GM03348 (cell line): Measurements from ENCODE around the gene TBC1D8.

Experiments used
- DNase-seq: peaks from one replicate; pipeline ENCODE4 v3.0.0; 2012; ENCODE audit warnings: low spot score

TBC1D8 gene

GRCh38 chr2:100976645-100977391, 174.4 kb downstream of the TBC1D8 start:
- DNase-seq = no peak

- no peak for DNase-seq
Measured at GRCh38 chr2:100976061-100976460, 175.1 kb downstream of the TBC1D8 start.

- no peak for DNase-seq
Measured at GRCh38 chr2:100975521-100975785, 175.7 kb downstream of the TBC1D8 start.

GRCh38 chr2:100974712-100975520, 176.3 kb downstream of the TBC1D8 start:
- no peak for DNase-seq

- DNase-seq = no peak
Measured at GRCh38 chr2:100972452-100972851, 178.7 kb downstream of the TBC1D8 start.

- no peak for DNase-seq
Measured at GRCh38 chr2:100971221-100971620, 180.0 kb downstream of the TBC1D8 start.

GRCh38 chr2:100969998-100970397, 181.2 kb downstream of the TBC1D8 start:
- no peak for DNase-seq

- DNase-seq = no peak
Measured at GRCh38 chr2:100968146-100969145, 182.7 kb downstream of the TBC1D8 start.

- no peak for DNase-seq
Measured at GRCh38 chr2:100967716-100968115, 183.5 kb downstream of the TBC1D8 start.

- no peak for DNase-seq
Measured at GRCh38 chr2:100965596-100965995, 185.6 kb downstream of the TBC1D8 start.

GRCh38 chr2:100964681-100965169, 186.5 kb downstream of the TBC1D8 start:
- peak; percentile 53 for DNase-seq

GRCh38 chr2:100964222-100964621, 187.0 kb downstream of the TBC1D8 start:
- DNase-seq = no peak

GRCh38 chr2:100963026-100963375, 188.2 kb downstream of the TBC1D8 start:
- DNase-seq = no peak

GRCh38 chr2:100962366-100963025, 188.7 kb downstream of the TBC1D8 start:
- DNase-seq = no peak

- no peak for DNase-seq
Measured at GRCh38 chr2:100960688-100961087, 190.5 kb downstream of the TBC1D8 start.

- DNase-seq = peak; percentile 73
Measured at GRCh38 chr2:100959225-100959880, 191.8 kb downstream of the TBC1D8 start.

- peak; percentile 93 for DNase-seq
Measured at GRCh38 chr2:100957996-100958653, 193.1 kb downstream of the TBC1D8 start.
